ENCODE measurements around the gene FUT6. TPM values are rescaled to one million over a fixed set of nuclear protein-coding genes. Genes with fewer than 3 reads are reported as not detected.

The FUT6 gene
- total RNA-seq, 2 donors from 2014 or later, result 0.27 TPM; not detected in 1

GRCh38 chr19:5803752-5804515, 35.6 kb downstream of the FUT6 start:
- peak; percentile 94 to 100 for DNase-seq (ENCODE audit: low spot score in 2 of 2)
- ATAC-seq, result peak; percentile 93 to 94
- Mint-ChIP-seq H3K27ac (peak overlapping the region; percentile 40 to 74), H3K36me3 (no peaks in the 10 kb centered on the region), H3K9me3 (no peaks in the 10 kb centered on the region)

DNA sequence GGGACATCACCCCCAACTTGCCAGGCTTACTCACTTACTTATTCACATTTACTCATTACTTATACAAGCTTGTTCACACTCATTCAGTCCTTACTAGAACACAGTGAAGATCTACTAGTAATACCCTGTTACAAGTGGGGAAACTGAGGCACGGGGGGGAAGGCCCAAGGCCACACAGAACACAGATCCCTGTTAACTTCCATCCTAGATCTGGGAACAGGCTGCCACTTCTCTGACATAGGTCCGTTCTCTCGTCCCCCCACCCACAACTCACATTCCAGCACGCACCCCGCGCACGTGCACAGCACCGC, 36.1 kb downstream of the FUT6 start:
- peak in 1 of 2 donors; percentile 10 for ATAC-seq
- H3K36me3 Mint-ChIP-seq, result no peaks in the 10 kb centered on the region
- DNase-seq (ENCODE audit: low spot score in 2 of 2), result no peak
- H3K27ac Mint-ChIP-seq, result no peak overlapping the region
- H3K9me3 Mint-ChIP-seq, result no peaks in the 10 kb centered on the region

DNA sequence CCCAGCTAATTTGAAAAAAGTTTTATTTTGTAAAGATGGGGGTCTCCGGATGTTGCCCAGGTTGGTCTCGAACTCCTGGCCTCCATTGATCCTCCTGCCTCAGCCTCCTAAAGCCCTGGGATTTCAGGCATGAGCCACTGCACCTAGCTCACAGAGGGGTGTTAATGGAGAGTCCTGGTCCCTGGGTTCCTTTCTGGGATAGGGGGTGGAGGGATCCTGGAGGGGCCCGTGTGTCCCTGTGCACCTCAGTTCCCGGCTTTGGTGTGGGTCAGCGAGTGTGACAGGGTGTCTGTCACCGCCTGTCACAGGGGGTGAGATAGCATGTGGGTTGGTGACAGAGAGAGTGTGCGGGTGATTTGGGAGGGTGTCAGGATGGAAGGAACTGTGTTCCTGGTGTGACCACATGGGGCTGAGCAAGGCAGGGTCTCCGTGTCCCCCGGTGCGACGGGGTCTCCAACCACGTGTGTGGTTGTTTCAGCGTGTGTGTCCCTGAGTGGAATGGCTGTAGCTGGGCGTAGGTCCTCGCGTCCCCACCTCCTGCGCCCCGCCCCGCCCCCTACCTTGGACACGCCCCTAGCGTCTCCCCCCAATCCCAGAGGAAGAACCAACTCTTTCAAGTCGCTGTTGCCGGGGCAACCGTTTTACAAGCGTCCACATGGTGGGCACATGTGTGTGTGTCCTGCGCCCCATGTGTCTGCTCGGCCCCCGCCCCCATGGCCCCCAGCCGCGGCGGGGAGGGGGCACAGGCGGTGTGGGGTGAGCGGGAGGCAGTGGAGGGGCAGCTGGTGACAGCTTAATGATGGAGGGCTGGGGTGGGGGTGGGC, 37.5 kb downstream of the FUT6 start:
- ATAC-seq (no peak), DNase-seq (ENCODE audit: low spot score in 2 of 2) (no peak)
- Mint-ChIP-seq H3K9me3 (no peaks in the 10 kb centered on the region), H3K36me3 (no peaks in the 10 kb centered on the region), H3K27ac (no peak overlapping the region)

DNA sequence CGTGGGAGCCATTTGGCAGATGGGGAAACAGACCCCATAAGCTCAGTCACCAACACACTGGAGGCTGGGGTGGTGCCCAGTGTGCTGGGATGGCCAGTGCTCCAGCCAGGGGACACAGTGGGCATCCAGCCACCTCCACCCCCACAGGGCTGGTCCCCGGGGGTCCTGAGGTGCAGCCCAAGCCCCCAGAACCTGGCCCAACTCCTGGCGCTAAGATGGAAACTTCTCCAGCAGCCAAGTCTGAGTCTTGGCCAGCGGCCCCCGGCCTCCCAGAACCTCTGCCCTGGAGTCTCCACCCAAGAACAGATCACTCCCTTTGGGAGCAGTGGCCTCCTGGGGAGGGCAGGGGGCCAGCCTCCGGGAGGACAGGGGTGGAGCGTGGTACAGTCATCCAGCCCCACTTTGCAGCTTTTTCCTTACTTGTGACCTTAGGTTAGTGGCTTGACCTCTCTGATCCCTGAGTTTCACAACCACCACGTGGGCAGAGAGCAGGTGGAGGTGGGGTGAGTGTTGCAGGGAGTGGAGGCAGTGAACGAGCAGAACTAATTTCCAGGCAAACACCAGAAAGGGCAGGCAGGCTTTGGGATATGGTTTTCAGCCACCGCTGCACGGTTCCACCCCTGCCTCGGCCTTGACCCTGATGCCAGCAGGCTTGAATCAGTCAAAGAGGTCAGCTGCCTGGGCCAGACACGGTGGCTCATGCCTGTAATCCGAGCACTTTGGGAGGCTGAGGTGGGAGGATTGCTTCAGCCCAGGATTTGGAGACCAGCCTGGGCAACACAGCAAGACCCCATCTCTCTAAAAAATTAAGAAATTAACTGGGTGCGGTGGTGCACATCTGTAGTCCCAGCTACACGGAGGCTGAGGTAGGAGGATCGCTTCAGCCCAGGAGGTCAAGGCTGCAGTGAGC, 38.9 kb downstream of the FUT6 start:
- Mint-ChIP-seq H3K9me3 (no peaks in the 10 kb centered on the region), H3K36me3 (no peaks in the 10 kb centered on the region), H3K27ac (no peak overlapping the region)
- no peak for DNase-seq (ENCODE audit: low spot score in 2 of 2)
- ATAC-seq, result no peak

DNA sequence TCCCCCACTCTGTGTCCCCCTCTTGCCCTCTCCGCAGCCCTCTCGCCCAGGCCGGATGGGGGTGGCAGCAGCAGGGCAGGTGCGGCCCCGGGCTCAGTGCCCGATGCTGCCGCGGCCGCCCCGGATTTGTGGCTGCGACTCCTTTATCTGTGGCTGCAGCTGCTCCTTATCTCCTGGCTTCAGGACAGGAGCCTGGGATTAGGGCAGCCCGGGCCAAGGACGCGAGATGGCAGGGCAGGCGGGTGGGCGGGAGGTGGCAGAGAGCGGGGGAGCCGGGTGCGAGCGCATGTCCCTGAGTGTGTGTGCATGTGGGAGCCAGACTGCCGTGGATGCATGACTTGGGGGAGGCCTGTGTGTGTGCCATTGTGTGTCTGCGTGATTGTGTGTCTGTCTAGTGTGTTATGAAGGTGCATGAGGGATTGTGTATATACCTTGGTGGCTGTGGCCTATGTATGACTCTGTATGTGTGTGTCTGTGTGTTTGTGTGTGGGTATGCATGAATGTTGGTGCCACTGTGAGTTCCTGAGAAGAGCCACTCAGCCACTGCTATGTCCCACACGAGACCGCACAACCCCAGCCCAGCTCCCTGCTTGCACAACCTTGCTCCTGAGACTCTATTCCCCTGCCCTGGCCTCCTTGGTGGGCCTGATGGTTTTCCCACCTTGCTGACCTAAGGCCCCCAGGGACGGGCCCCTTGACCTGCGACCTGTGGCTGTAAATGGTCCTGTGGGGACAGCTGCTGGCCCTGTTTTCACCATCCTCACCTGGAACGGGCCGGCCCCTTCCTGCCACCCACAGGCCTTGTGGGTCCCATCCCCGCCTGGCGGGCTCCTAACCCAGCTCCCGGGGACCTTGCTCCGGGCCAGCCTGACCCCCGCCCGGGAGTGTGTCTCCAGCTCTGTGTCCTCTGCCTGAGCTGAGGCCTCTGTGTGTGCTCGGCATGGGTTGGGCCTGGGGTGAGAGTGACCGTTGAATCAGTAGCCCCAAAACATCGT, 40.0 kb downstream of the FUT6 start:
- H3K9me3 Mint-ChIP-seq, result no peaks in the 10 kb centered on the region
- no peak for DNase-seq (ENCODE audit: low spot score in 2 of 2)
- ATAC-seq, result no peak
- no peak overlapping the region for H3K27ac Mint-ChIP-seq
- no peaks in the 10 kb centered on the region for H3K36me3 Mint-ChIP-seq

GRCh38 chr19:5798244-5798643, 41.3 kb downstream of the FUT6 start:
- Mint-ChIP-seq H3K27ac (no peak overlapping the region), H3K9me3 (no peaks in the 10 kb centered on the region), H3K36me3 (no peaks in the 10 kb centered on the region)
- no peak for DNase-seq (ENCODE audit: low spot score in 2 of 2)
- ATAC-seq, result no peak

GRCh38 chr19:5795382-5795919, 44.1 kb downstream of the FUT6 start:
- ATAC-seq (no peak), DNase-seq (ENCODE audit: low spot score in 2 of 2) (no peak)
- peaks cover 8% of the 10 kb centered on the region in 2 donors for H3K36me3 Mint-ChIP-seq
- H3K27ac Mint-ChIP-seq, result no peak overlapping the region
- H3K9me3 Mint-ChIP-seq, result no peaks in the 10 kb centered on the region

DNA sequence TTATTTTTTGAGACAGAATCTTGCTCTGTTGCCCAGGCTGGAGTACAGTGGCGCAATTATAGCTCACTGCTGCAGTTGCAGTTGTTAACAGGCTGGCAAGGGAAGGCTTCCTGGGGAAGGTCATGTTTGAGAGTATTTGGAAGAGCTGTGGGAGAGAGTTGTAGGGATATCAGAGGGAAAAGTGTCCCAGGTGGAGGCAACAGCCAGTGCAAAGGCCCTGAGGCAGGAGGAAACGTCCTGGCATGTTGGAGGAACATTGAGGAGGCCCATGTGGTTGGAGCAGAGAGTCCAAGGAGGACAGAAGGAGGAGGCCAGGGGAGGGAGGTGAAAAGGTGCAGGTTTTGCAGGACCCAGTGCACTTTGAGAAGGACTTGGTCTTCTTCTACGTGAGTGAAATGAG, 46.3 kb downstream of the FUT6 start:
- Mint-ChIP-seq H3K36me3 (peaks cover 14 to 15% of the 10 kb centered on the region in 2 donors), H3K27ac (no peak overlapping the region), H3K9me3 (no peaks in the 10 kb centered on the region)
- DNase-seq (ENCODE audit: low spot score in 2 of 2) (no peak), ATAC-seq (no peak)

DNA sequence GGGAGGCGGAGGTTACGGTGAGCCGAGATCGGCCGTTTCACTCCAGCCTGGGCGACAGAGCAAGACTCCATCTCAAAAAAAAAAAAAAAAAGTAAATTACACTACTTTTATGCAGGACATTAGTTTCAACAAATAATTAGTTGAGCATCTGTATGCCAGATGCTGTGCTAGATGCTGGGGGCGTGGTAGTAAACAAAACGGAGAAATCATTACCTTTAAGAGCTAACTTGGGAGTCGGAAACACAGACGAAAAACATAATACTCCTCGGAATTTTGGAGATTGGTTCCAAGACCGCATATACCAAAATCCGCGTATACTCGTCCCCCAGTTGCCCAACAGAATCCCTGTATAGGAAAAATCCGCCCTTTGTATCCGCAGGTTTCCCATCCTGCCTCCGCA, 47.3 kb downstream of the FUT6 start:
- Mint-ChIP-seq H3K9me3 (no peaks in the 10 kb centered on the region), H3K36me3 (peaks cover 14 to 15% of the 10 kb centered on the region in 2 donors), H3K27ac (no peak overlapping the region)
- no peak for DNase-seq (ENCODE audit: low spot score in 2 of 2)
- no peak for ATAC-seq

- peaks cover 15 to 20% of the 10 kb centered on the region in 2 donors for H3K36me3 Mint-ChIP-seq
- H3K27ac Mint-ChIP-seq, result peak within 1 kb of the TSS; percentile 97 to 100
- H3K9me3 Mint-ChIP-seq, result no peaks in the 10 kb centered on the region
- ATAC-seq, result peak; percentile 93 to 97
- DNase-seq (ENCODE audit: low spot score in 2 of 2), result peak; percentile 93 to 94
Observed at GRCh38 chr19:5790559-5791520, 48.7 kb downstream of the FUT6 start, which contains the start of gene DUS3L. TSS of gene DUS3L (minus strand) at chr19:5791163. CDS start at chr19:5791141, 22 bp downstream.

DNA sequence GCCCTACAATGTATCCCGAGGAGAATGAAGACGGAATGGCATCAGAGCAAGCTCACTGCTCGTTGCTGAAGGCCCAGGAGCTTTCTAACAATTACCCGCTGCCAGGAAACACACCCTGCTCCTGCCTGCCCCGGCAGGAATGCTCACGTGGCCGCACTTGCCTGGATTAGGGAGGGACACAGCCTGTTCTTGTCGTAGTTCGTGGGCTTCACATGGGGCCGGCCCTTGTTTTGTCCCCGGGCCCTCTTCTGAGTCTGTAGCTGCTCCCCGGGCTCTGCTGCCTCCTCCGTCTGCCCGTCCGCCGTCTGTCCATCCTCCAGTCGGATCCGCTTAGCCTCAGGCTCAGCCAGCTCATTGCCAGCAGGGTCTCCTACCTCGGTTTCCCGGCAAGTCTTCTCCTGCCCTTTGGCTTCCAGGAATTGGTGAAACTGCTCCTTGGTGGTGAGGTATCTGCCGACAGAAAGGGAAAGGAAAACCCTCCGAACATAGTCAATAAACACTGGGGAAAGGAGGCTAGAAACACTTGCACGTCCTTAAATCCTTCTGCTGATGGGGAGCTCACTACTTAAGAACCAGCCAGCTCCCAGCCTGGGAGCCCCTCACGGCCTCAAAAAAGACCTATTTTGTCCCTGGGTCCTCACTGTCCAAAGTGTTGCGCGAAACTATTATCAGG, 49.5 kb downstream of the FUT6 start:
- H3K9me3 Mint-ChIP-seq, result no peaks in the 10 kb centered on the region
- H3K27ac Mint-ChIP-seq, result peak overlapping the region; percentile 97 to 100
- H3K36me3 Mint-ChIP-seq, result peaks cover 15 to 21% of the 10 kb centered on the region in 2 donors
- ATAC-seq, result no peak
- no peak for DNase-seq (ENCODE audit: low spot score in 2 of 2)

GRCh38 chr19:5789351-5789761, 50.1 kb downstream of the FUT6 start:
- Mint-ChIP-seq H3K27ac (peak overlapping the region in 1 of 2 donors; percentile 97), H3K36me3 (peaks cover 15 to 21% of the 10 kb centered on the region in 2 donors), H3K9me3 (no peaks in the 10 kb centered on the region)
- ATAC-seq (no peak), DNase-seq (ENCODE audit: low spot score in 2 of 2) (no peak)

DNA sequence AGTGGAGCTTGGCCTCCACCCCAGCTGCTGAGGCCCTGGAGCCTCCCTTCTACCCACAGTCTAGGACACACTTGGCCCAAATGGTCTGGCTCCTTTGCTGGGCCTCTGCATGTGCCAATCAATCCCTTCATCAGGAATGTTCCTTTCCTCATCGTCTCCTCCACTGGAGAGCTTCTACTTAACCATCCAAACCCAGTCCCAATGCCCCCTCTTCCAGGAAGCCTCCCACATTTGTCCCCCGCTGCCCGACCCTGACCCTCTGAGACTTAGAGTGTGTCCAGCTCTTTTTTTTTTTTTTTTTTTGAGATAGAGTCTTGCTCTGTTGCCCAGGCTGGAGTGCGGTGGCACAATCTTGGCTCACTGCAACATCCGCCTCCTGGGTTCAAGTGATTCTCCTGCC, 51.1 kb downstream of the FUT6 start:
- H3K27ac Mint-ChIP-seq, result peak overlapping the region in 1 of 2 donors; percentile 3
- H3K9me3 Mint-ChIP-seq, result no peaks in the 10 kb centered on the region
- H3K36me3 Mint-ChIP-seq, result peaks cover 15 to 21% of the 10 kb centered on the region in 2 donors
- ATAC-seq (no peak), DNase-seq (ENCODE audit: low spot score in 2 of 2) (no peak)

All from activated naive CD4-positive, alpha-beta T cell treated with anti-CD3 and anti-CD28 coated beads, Interleukin-2, amount 50 U/mL, for 72 hours (primary cell).